Type B pancreatic cell (in vitro differentiated cells): ENCODE measurements around the gene MYH2. TPM values are rescaled to one million over a fixed set of nuclear protein-coding genes. Genes with fewer than 3 reads are reported as not detected.

Experiments
- DNase-seq: peaks from one replicate; pipeline ENCODE4 v3.0.0; 2021; ENCODE audit warnings: mixed read lengths; ENCODE audit not compliant: unreplicated experiment; ENCODE audit errors: extremely low spot score
- H3K27ac Mint-ChIP-seq: 2 replicates; pipeline ENCODE4 v1.8.0; 2021; ENCODE audit warnings: mild to moderate bottlenecking, mixed read lengths
- H3K27me3 Mint-ChIP-seq: 2 replicates; pipeline ENCODE4 v1.8.0; 2021; ENCODE audit warnings: mixed read lengths
- H3K36me3 Mint-ChIP-seq: 2 replicates; pipeline ENCODE4 v1.8.0; 2021; ENCODE audit warnings: mixed read lengths
- H3K4me1 Mint-ChIP-seq: one replicate; pipeline ENCODE4 v1.8.0; 2021; ENCODE audit warnings: mixed read lengths; ENCODE audit not compliant: unreplicated experiment
- H3K4me3 Mint-ChIP-seq: 2 replicates; pipeline ENCODE4 v1.8.0; 2021; ENCODE audit warnings: mild to moderate bottlenecking, mixed read lengths
- H3K9me3 Mint-ChIP-seq: 2 replicates; pipeline ENCODE4 v1.8.0; 2021; ENCODE audit warnings: mixed read lengths
- CTCF ChIP-seq: fragments of 200-600 bp; sonication (generic); conservative IDR thresholded peaks from 2 replicates; pipeline ENCODE4 v1.5.0; 2021; ENCODE audit warnings: antibody characterized with exemption, mild to moderate bottlenecking
- total RNA-seq: library from RNA; stranded (reverse); gene quantifications from 2 replicates; pipeline ENCODE4 v1.2.1, GENCODE V29; 2021; ENCODE audit warnings: low replicate concordance

MYH2 gene
- total RNA-seq, 1 donor from 2014 or later, result not detected

- no peak for DNase-seq
- H3K36me3 Mint-ChIP-seq, result no peaks in the 10 kb centered on the region
- H3K4me3 Mint-ChIP-seq, result no peak overlapping the region
- no peak for TF ChIP-seq CTCF
- no peak overlapping the region for H3K27ac Mint-ChIP-seq
- no peaks in the 10 kb centered on the region for H3K4me1 Mint-ChIP-seq
- no peaks in the 10 kb centered on the region for H3K9me3 Mint-ChIP-seq
- peaks cover 15% of the 10 kb centered on the region for H3K27me3 Mint-ChIP-seq
Measured at GRCh38 chr17:10516638-10517037, 32.8 kb downstream of the MYH2 start.

- Mint-ChIP-seq H3K36me3 (no peaks in the 10 kb centered on the region), H3K4me3 (no peak overlapping the region), H3K9me3 (no peaks in the 10 kb centered on the region), H3K27me3 (peaks cover 15% of the 10 kb centered on the region), H3K4me1 (no peaks in the 10 kb centered on the region), H3K27ac (no peak overlapping the region)
- no peak for TF ChIP-seq CTCF
- no peak for DNase-seq
Measured at GRCh38 chr17:10516065-10516464, 33.4 kb downstream of the MYH2 start.

- Mint-ChIP-seq H3K27ac (no peak overlapping the region), H3K4me1 (no peaks in the 10 kb centered on the region)
- peak; percentile 32 for TF ChIP-seq CTCF
Measured at GRCh38 chr17:10513299-10514067, 36.0 kb downstream of the MYH2 start.

GRCh38 chr17:10512856-10513255 lies 36.6 kb downstream of the MYH2 start:
- Mint-ChIP-seq H3K9me3 (no peaks in the 10 kb centered on the region), H3K36me3 (no peaks in the 10 kb centered on the region), H3K4me1 (no peaks in the 10 kb centered on the region), H3K27me3 (peaks cover 5% of the 10 kb centered on the region), H3K27ac (no peak overlapping the region), H3K4me3 (no peak overlapping the region)
- TF ChIP-seq CTCF, result no peak
- no peak for DNase-seq

More at GRCh38 chr17:10513299-10514067, 36.0 kb downstream of the MYH2 start:
- no peaks in the 10 kb centered on the region for H3K9me3 Mint-ChIP-seq
- no peak overlapping the region for H3K4me3 Mint-ChIP-seq
- peaks cover 8% of the 10 kb centered on the region for H3K27me3 Mint-ChIP-seq
- no peaks in the 10 kb centered on the region for H3K36me3 Mint-ChIP-seq
- no peak for DNase-seq

- Mint-ChIP-seq H3K9me3 (no peaks in the 10 kb centered on the region), H3K36me3 (no peaks in the 10 kb centered on the region), H3K27ac (no peak overlapping the region), H3K27me3 (peaks cover 8% of the 10 kb centered on the region), H3K4me3 (no peak overlapping the region), H3K4me1 (no peaks in the 10 kb centered on the region)
- no peak for DNase-seq
- no peak for TF ChIP-seq CTCF
Measured at GRCh38 chr17:10499950-10500349, 49.5 kb downstream of the MYH2 start.
